ENCODE results near the gene MYH3.

The MYH3 gene

DNA sequence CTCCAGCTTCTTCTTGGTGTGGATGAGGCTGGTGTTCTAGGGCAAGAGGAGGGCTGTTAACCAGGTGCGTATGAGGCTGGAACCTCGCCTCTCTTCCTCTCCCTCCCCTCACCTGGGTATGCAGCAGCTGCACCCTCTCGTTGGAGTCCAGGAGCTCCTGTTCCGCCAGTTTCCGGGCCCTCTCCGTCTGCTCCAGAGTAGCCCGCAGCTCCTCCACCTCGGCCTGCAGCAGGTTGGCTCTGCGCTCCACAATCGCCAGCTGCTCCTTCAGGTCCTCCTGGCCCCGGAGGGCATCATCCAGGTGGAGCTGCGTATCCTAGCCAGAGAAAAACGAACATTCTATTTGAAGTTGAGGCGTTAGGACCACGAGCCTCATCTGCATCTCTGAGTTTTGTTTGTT is 25.4 kb downstream of the MYH3 start:
- Mint-ChIP-seq H3K9me3 (no peaks in the 10 kb centered on the region), H3K4me1 (ENCODE audit: low read depth) (peaks cover 5% of the 10 kb centered on the region), H3K4me3 (no peak overlapping the region), H3K27ac (no peak overlapping the region), H3K27me3 (no peaks in the 10 kb centered on the region), H3K36me3 (ENCODE audit: low read depth) (peaks cover 76% of the 10 kb centered on the region)
- DNase-seq = no peak

DNA sequence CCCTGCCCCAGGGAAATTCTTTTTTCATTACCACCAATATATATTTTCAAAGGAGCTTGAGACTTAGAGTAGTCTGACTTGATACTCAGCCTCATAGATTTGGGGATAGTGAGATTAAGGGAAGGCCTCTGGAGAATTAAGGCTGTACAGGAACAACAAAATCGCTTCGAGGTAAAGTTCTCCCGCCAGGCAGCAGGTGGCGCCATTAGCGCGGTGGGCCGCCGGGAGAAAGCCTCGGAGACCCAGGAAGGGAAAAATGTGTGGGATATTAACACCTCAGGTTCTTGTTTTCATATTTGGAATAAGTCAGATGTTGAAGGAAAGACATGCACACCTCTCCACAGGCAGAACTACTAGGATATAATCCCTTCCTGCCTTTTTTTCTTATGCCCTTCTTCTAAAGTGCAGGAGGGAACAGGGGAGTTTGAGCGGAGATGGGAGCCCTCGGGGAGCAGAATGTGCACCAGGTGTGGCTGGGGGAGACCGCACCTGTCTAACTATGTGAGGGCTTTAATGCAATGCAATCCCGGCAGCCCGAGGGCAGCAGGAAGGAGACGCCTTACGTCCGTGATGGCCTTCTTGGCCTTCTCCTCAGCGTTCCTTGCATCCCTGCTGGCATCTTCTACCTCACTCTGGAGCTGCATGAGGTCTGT is 25.9 kb downstream of the MYH3 start:
- no peaks in the 10 kb centered on the region for H3K9me3 Mint-ChIP-seq
- peaks cover 5% of the 10 kb centered on the region for H3K4me1 Mint-ChIP-seq (ENCODE audit: low read depth)
- H3K27me3 Mint-ChIP-seq = no peaks in the 10 kb centered on the region
- H3K27ac Mint-ChIP-seq = no peak overlapping the region
- DNase-seq = peak; percentile 44
- H3K36me3 Mint-ChIP-seq (ENCODE audit: low read depth) = peaks cover 71% of the 10 kb centered on the region
- H3K4me3 Mint-ChIP-seq = no peak overlapping the region

DNA sequence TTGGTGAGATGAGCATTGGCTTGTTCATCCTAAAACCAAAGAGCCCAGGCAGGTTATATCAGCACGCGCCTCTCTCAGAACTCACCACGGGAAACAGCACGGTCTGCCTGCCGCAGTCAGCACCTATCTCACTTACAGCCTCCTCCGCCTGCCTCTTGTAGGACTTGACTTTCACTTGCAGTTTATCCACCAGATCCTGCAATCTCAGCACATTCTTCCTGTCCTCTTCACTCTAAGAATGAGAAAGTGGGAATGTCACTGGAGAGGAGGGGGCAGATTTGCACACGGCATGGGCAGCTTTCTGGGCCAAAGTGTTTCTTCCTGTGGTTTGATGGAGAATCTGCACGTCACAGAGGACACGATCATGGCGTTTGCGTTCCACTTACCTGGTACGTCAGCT is 27.4 kb downstream of the MYH3 start:
- no peak for DNase-seq
- Mint-ChIP-seq H3K4me3 (no peak overlapping the region), H3K9me3 (no peaks in the 10 kb centered on the region), H3K27ac (no peak overlapping the region), H3K27me3 (no peaks in the 10 kb centered on the region), H3K36me3 (ENCODE audit: low read depth) (peaks cover 58% of the 10 kb centered on the region), H3K4me1 (ENCODE audit: low read depth) (peaks cover 5% of the 10 kb centered on the region)

DNA sequence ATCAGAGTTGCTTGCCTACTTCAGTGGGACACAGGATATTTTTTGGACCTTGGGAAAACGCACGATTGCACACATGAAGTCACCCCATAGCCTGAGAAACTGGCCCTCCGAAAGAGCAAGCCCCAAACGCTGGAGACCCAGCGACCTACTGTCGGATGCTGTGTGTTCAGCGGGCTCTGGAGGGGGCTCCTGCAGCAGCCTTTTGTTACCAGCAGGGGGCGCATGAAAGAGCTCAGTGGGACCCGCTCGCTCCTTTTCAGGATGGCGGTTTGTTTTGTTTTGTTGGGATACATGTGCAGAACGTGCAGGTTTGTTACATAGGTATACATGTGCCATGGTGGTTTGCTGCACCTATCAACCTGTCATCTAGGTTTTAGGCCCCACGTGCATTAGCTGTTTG is 28.4 kb downstream of the MYH3 start:
- Mint-ChIP-seq H3K4me1 (ENCODE audit: low read depth) (peaks cover 3% of the 10 kb centered on the region), H3K9me3 (no peaks in the 10 kb centered on the region), H3K27ac (no peak overlapping the region), H3K27me3 (no peaks in the 10 kb centered on the region), H3K36me3 (ENCODE audit: low read depth) (peaks cover 49% of the 10 kb centered on the region), H3K4me3 (no peak overlapping the region)
- no peak for DNase-seq

- no peaks in the 10 kb centered on the region for H3K9me3 Mint-ChIP-seq
- no peaks in the 10 kb centered on the region for H3K27me3 Mint-ChIP-seq
- H3K36me3 Mint-ChIP-seq (ENCODE audit: low read depth) = peaks cover 32% of the 10 kb centered on the region
- H3K27ac Mint-ChIP-seq = no peak overlapping the region
- H3K4me1 Mint-ChIP-seq (ENCODE audit: low read depth) = no peaks in the 10 kb centered on the region
- H3K4me3 Mint-ChIP-seq = no peak overlapping the region
- no peak for DNase-seq
Observed at GRCh38 chr17:10626390-10626789, 30.7 kb downstream of the MYH3 start.

DNA sequence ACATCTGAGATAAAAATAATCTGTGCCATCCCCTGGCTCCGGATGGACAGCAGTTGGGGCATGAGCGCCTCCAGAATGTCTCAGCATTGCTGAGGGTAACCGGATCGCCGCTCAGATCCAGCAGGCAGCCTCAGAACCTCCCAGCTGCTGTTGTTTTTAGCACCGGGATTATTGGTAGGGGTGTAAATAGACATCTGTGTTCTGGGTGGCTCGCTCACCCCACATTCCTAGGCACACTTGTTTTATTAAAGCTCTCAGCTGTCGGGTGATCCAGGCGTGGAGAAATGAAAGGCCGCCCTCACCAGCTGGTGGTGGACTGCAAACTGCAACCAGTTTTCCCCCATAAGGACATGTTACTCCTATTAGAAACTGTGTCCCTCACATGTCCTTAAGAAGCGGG is 32.1 kb downstream of the MYH3 start:
- DNase-seq = no peak
- Mint-ChIP-seq H3K27ac (no peak overlapping the region), H3K4me3 (no peak overlapping the region), H3K4me1 (ENCODE audit: low read depth) (no peaks in the 10 kb centered on the region), H3K27me3 (no peaks in the 10 kb centered on the region), H3K36me3 (ENCODE audit: low read depth) (peaks cover 18% of the 10 kb centered on the region), H3K9me3 (no peaks in the 10 kb centered on the region)

DNA sequence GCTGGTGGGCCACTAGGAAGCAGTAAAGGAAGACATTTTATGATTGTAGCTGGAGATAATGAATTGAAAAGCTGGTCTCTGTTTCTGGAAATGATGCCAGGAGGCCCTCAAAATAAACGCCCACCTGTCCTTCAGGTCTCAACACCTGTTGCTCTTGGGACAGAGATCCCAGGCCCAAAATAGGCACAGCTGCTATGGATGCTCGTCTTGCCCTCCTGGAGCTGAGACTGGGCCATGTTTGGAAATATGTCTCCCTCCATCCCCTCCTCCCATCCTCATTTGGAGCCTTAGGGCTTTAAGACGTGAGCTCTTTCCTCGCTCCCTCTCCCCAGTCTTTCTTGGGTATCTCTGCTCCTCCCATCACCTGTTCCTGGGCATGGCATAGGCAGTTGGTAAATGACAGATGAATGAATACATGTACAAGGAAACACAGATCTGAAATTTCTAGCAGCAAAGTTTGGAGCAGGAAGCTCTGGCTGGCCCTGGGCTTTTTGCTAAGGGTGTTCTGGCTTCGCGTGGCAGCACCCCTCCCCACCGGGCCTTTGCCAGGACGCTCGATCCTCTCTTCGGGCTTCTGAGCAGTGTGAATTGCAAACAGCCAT is 33.3 kb downstream of the MYH3 start:
- H3K4me1 Mint-ChIP-seq (ENCODE audit: low read depth) = no peaks in the 10 kb centered on the region
- H3K27me3 Mint-ChIP-seq = no peaks in the 10 kb centered on the region
- H3K36me3 Mint-ChIP-seq (ENCODE audit: low read depth) = peaks cover 8% of the 10 kb centered on the region
- no peak for DNase-seq
- no peak overlapping the region for H3K27ac Mint-ChIP-seq
- H3K9me3 Mint-ChIP-seq = no peaks in the 10 kb centered on the region
- H3K4me3 Mint-ChIP-seq = no peak overlapping the region

- no peaks in the 10 kb centered on the region for H3K27me3 Mint-ChIP-seq
- peaks cover 1% of the 10 kb centered on the region for H3K4me1 Mint-ChIP-seq (ENCODE audit: low read depth)
- no peaks in the 10 kb centered on the region for H3K9me3 Mint-ChIP-seq
- H3K4me3 Mint-ChIP-seq = no peak overlapping the region
- no peak overlapping the region for H3K27ac Mint-ChIP-seq
- no peaks in the 10 kb centered on the region for H3K36me3 Mint-ChIP-seq (ENCODE audit: low read depth)
- DNase-seq = no peak
Observed at GRCh38 chr17:10622617-10623485, 34.3 kb downstream of the MYH3 start.

GRCh38 chr17:10621397-10621796 is 35.7 kb downstream of the MYH3 start:
- Mint-ChIP-seq H3K36me3 (ENCODE audit: low read depth) (no peaks in the 10 kb centered on the region), H3K4me1 (ENCODE audit: low read depth) (peaks cover 1% of the 10 kb centered on the region), H3K27ac (no peak overlapping the region), H3K9me3 (no peaks in the 10 kb centered on the region), H3K27me3 (no peaks in the 10 kb centered on the region), H3K4me3 (no peak overlapping the region)
- no peak for DNase-seq

GRCh38 chr17:10620823-10621222 is 36.3 kb downstream of the MYH3 start:
- peaks cover 1% of the 10 kb centered on the region for H3K4me1 Mint-ChIP-seq (ENCODE audit: low read depth)
- H3K4me3 Mint-ChIP-seq = no peak overlapping the region
- no peaks in the 10 kb centered on the region for H3K36me3 Mint-ChIP-seq (ENCODE audit: low read depth)
- no peak for DNase-seq
- H3K27me3 Mint-ChIP-seq = no peaks in the 10 kb centered on the region
- H3K27ac Mint-ChIP-seq = no peak overlapping the region
- no peaks in the 10 kb centered on the region for H3K9me3 Mint-ChIP-seq

GRCh38 chr17:10618202-10618635 is 38.9 kb downstream of the MYH3 start:
- Mint-ChIP-seq H3K27me3 (no peaks in the 10 kb centered on the region), H3K27ac (no peak overlapping the region), H3K36me3 (ENCODE audit: low read depth) (no peaks in the 10 kb centered on the region), H3K4me3 (no peak overlapping the region), H3K9me3 (no peaks in the 10 kb centered on the region), H3K4me1 (ENCODE audit: low read depth) (peaks cover 1% of the 10 kb centered on the region)
- peak; percentile 71 for DNase-seq

DNA sequence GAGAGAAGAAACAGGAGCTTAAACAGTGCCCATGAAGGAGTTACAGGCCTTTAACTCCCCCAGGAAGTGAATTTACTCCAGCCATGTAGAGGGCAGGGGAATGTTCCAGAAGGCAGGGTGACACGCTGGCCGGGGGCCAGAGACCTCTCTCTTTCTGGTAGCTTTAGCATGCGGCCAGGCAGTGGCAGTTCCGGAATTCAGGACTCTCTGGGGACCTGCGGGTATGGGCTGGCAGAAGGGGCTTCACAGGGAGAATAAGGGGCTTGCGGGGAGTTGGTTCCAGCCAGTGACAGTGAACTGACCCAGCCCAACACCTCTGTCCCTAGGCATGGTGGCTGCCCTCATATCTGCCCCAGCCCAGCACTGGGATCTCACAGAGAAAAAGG is 40.0 kb downstream of the MYH3 start:
- H3K9me3 Mint-ChIP-seq = no peaks in the 10 kb centered on the region
- H3K27me3 Mint-ChIP-seq = no peaks in the 10 kb centered on the region
- DNase-seq = no peak
- peaks cover 1% of the 10 kb centered on the region for H3K4me1 Mint-ChIP-seq (ENCODE audit: low read depth)
- no peak overlapping the region for H3K4me3 Mint-ChIP-seq
- no peak overlapping the region for H3K27ac Mint-ChIP-seq
- no peaks in the 10 kb centered on the region for H3K36me3 Mint-ChIP-seq (ENCODE audit: low read depth)

DNA sequence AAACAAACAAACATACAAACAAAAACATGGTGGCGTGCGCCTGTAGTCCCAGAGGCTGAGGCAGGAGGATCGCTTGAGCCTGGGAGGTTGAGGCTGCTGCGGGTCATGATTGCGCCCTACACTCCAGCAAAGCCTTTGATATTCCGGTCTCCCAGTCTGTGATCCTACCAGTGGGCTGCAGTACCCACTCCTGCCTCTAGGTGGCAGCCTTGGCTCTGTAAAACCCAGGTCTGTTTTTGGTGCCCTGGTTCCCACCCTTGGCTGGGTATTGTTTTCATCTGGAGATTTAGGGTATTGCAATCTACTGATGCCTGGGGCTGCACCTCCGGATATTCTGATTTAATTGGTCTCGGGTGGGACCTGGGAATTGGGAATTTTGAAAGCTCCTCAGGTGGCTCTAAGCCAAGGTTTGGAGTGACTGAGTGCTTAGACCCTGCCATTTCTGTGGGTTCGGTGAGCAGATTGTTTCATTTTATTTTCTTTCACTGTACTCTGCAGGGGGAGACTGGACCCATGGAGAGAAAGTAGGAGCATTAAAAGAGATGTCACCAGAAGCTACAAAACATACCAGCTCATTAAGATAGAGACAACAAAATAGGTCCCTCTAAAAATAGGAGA is 40.5 kb downstream of the MYH3 start:
- H3K4me3 Mint-ChIP-seq = no peak overlapping the region
- H3K4me1 Mint-ChIP-seq (ENCODE audit: low read depth) = peaks cover 1% of the 10 kb centered on the region

DNA sequence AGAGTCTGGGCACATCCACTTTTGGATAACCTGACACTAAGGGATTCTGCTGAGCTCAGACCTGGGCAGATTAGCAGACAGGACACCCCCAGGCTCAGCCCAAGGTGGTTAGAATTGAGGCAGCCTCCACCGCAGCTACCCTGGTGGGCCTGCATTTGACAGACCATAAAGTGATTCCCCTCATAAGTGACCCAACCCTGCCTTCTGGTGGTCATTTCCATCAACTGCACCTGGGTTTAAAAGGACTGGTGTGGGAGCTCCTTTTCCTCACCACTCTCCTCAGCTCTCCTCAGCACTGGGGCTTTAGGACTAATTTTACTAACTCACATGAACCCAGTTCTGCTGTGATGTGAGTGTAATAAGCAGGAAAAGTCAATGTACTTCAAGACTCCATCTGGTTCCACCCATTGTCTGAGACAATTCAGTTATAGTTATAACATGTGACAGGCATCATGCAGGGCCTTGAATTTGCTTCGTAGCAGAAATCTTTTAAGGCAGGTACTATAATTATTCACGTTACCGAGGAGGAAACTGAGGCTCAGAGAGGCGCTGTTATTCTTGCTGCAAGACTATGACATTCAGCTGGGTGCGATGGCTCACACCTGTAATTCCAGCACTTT is 42.5 kb downstream of the MYH3 start:
- H3K9me3 Mint-ChIP-seq = no peaks in the 10 kb centered on the region
- peaks cover 1% of the 10 kb centered on the region for H3K4me1 Mint-ChIP-seq (ENCODE audit: low read depth)
- no peaks in the 10 kb centered on the region for H3K36me3 Mint-ChIP-seq (ENCODE audit: low read depth)
- H3K4me3 Mint-ChIP-seq = no peak overlapping the region
- no peak for DNase-seq
- H3K27ac Mint-ChIP-seq = no peak overlapping the region
- peaks cover 8% of the 10 kb centered on the region for H3K27me3 Mint-ChIP-seq

More for the DNA sequence above, 40.5 kb downstream of the MYH3 start:
- Mint-ChIP-seq H3K36me3 (ENCODE audit: low read depth) (no peaks in the 10 kb centered on the region), H3K27me3 (no peaks in the 10 kb centered on the region), H3K27ac (no peak overlapping the region), H3K9me3 (no peaks in the 10 kb centered on the region)
- DNase-seq = peak; percentile 82

All from activated T-cell treated with anti-CD3 and anti-CD28 coated beads, Interleukin-2, amount 50 U/mL, for 24 hours (primary cell).